GM18907 (cell line): ENCODE results near the gene SERTM1.

ENCODE experiments used
- ATAC-seq: cut with Tn5 transposase; IDR thresholded peaks from one replicate; pipeline ENCODE4 v1.9.1; 2021; ENCODE audit warnings: mild to moderate bottlenecking, moderate library complexity; ENCODE audit not compliant: unreplicated experiment

SERTM1 gene

GRCh38 chr13:36673838-36674326 is at the start of gene SERTM1:
Gene SERTM1, plus strand, starts transcription at chr13:36674020. Its CDS starts 21,059 bp downstream, at chr13:36695079.
- no peak for ATAC-seq

- no peak for ATAC-seq
These were observed 45.3 kb upstream of the SERTM1 start for GRCh38 chr13:36628377-36629056.

GRCh38 chr13:36629057-36629385 is 44.8 kb upstream of the SERTM1 start:
- no peak for ATAC-seq

- ATAC-seq, result no peak
These were observed 43.5 kb upstream of the SERTM1 start for GRCh38 chr13:36630181-36630803.

- ATAC-seq, result no peak
These were observed 34.2 kb upstream of the SERTM1 start for GRCh38 chr13:36639610-36640009.

GRCh38 chr13:36650611-36651010 is 23.2 kb upstream of the SERTM1 start:
- ATAC-seq, result no peak

- ATAC-seq, result no peak
These were observed 8.2 kb upstream of the SERTM1 start for GRCh38 chr13:36665630-36666029.

- ATAC-seq, result no peak
These were observed 7.2 kb upstream of the SERTM1 start for GRCh38 chr13:36666477-36667229.

- no peak for ATAC-seq
These were observed 5.5 kb upstream of the SERTM1 start for GRCh38 chr13:36668316-36668715.

- ATAC-seq, result no peak
These were observed 468 bp upstream of the SERTM1 start for GRCh38 chr13:36673352-36673751.

- ATAC-seq, result no peak
These were observed 755 bp downstream of the SERTM1 start for GRCh38 chr13:36674337-36675212.

- ATAC-seq, result no peak
These were observed 1.4 kb downstream of the SERTM1 start for GRCh38 chr13:36675213-36675536.

- ATAC-seq, result no peak
These were observed 7.1 kb downstream of the SERTM1 start for GRCh38 chr13:36680913-36681312.

GRCh38 chr13:36681894-36682624 is 8.2 kb downstream of the SERTM1 start:
- no peak for ATAC-seq

GRCh38 chr13:36683701-36684100 is 9.9 kb downstream of the SERTM1 start:
- ATAC-seq, result no peak

GRCh38 chr13:36685927-36686326 is 12.1 kb downstream of the SERTM1 start:
- no peak for ATAC-seq

GRCh38 chr13:36696410-36697010 is 22.7 kb downstream of the SERTM1 start:
- no peak for ATAC-seq

GRCh38 chr13:36700170-36700569 is 26.4 kb downstream of the SERTM1 start:
- no peak for ATAC-seq

- ATAC-seq, result no peak
These were observed 32.9 kb downstream of the SERTM1 start for GRCh38 chr13:36706755-36707154.
